ENCODE results near the gene PLIN4.
A peak's percentile ranks its signal among the peaks of the same experiment; 100 is the strongest.

PLIN4 gene

GRCh38 chr19:4556597-4557127, 38.4 kb upstream of the PLIN4 start:
- no peaks in the 10 kb centered on the region; the same call in 1 of the 2 replicates for H3K27me3 ChIP-seq (ENCODE audit: control insufficient read depth, insufficient read depth, low read length)
- no peak overlapping the region for H3K27ac ChIP-seq (ENCODE audit: low read depth, low read length)
- peaks cover 37% of the 10 kb centered on the region for H3K36me3 ChIP-seq (ENCODE audit: control insufficient read depth, insufficient read depth, low read length)
- peaks cover 2% of the 10 kb centered on the region; the same call in 1 of the 2 replicates for H3K4me1 ChIP-seq (ENCODE audit: control insufficient read depth, insufficient read depth, low read length)
- H3K4me3 ChIP-seq (ENCODE audit: low read depth, low read length), result peak overlapping the region; percentile 48; the same call in 1 of the 2 replicates
- no peak overlapping the region for H3K9ac ChIP-seq (ENCODE audit: low read length)
- H3K9me3 ChIP-seq (ENCODE audit: control insufficient read depth, insufficient read depth, low read depth, low read length), result no peaks in the 10 kb centered on the region

- Histone ChIP-seq H3K4me1 (ENCODE audit: control insufficient read depth, insufficient read depth, low read length) (peaks cover 2% of the 10 kb centered on the region; the same call in 1 of the 2 replicates), H3K9ac (ENCODE audit: low read length) (no peak overlapping the region), H3K27ac (ENCODE audit: low read depth, low read length) (no peak overlapping the region), H3K36me3 (ENCODE audit: control insufficient read depth, insufficient read depth, low read length) (peaks cover 38% of the 10 kb centered on the region), H3K9me3 (ENCODE audit: control insufficient read depth, insufficient read depth, low read depth, low read length) (no peaks in the 10 kb centered on the region), H3K27me3 (ENCODE audit: control insufficient read depth, insufficient read depth, low read length) (no peaks in the 10 kb centered on the region; the same call in 1 of the 2 replicates), H3K4me3 (ENCODE audit: low read depth, low read length) (peak overlapping the region; percentile 48)
These were observed 37.6 kb upstream of the PLIN4 start for GRCh38 chr19:4555657-4556561.

GRCh38 chr19:4554717-4555116, 36.4 kb upstream of the PLIN4 start:
- H3K9me3 ChIP-seq (ENCODE audit: control insufficient read depth, insufficient read depth, low read depth, low read length), result no peaks in the 10 kb centered on the region
- no peaks in the 10 kb centered on the region; the same call in 1 of the 2 replicates for H3K27me3 ChIP-seq (ENCODE audit: control insufficient read depth, insufficient read depth, low read length)
- H3K4me1 ChIP-seq (ENCODE audit: control insufficient read depth, insufficient read depth, low read length), result peaks cover 2% of the 10 kb centered on the region; the same call in 1 of the 2 replicates
- no peak overlapping the region for H3K9ac ChIP-seq (ENCODE audit: low read length)
- no peak overlapping the region for H3K4me3 ChIP-seq (ENCODE audit: low read depth, low read length)
- H3K36me3 ChIP-seq (ENCODE audit: control insufficient read depth, insufficient read depth, low read length), result peaks cover 49% of the 10 kb centered on the region
- no peak overlapping the region for H3K27ac ChIP-seq (ENCODE audit: low read depth, low read length)

GRCh38 chr19:4553775-4554174, 35.5 kb upstream of the PLIN4 start:
- Histone ChIP-seq H3K9ac (ENCODE audit: low read length) (no peak overlapping the region), H3K36me3 (ENCODE audit: control insufficient read depth, insufficient read depth, low read length) (peaks cover 49% of the 10 kb centered on the region), H3K27ac (ENCODE audit: low read depth, low read length) (no peak overlapping the region), H3K9me3 (ENCODE audit: control insufficient read depth, insufficient read depth, low read depth, low read length) (no peaks in the 10 kb centered on the region), H3K4me3 (ENCODE audit: low read depth, low read length) (no peak overlapping the region), H3K27me3 (ENCODE audit: control insufficient read depth, insufficient read depth, low read length) (no peaks in the 10 kb centered on the region; the same call in 1 of the 2 replicates), H3K4me1 (ENCODE audit: control insufficient read depth, insufficient read depth, low read length) (peaks cover 2% of the 10 kb centered on the region; the same call in 1 of the 2 replicates)

GRCh38 chr19:4553092-4553695, 34.9 kb upstream of the PLIN4 start:
- H3K27ac ChIP-seq (ENCODE audit: low read depth, low read length), result no peak overlapping the region
- no peaks in the 10 kb centered on the region; the same call in 1 of the 2 replicates for H3K27me3 ChIP-seq (ENCODE audit: control insufficient read depth, insufficient read depth, low read length)
- no peaks in the 10 kb centered on the region for H3K9me3 ChIP-seq (ENCODE audit: control insufficient read depth, insufficient read depth, low read depth, low read length)
- no peak overlapping the region for H3K9ac ChIP-seq (ENCODE audit: low read length)
- peaks cover 2% of the 10 kb centered on the region; the same call in 1 of the 2 replicates for H3K4me1 ChIP-seq (ENCODE audit: control insufficient read depth, insufficient read depth, low read length)
- peaks cover 55% of the 10 kb centered on the region for H3K36me3 ChIP-seq (ENCODE audit: control insufficient read depth, insufficient read depth, low read length)
- no peak overlapping the region for H3K4me3 ChIP-seq (ENCODE audit: low read depth, low read length)

GRCh38 chr19:4552525-4552819, 34.2 kb upstream of the PLIN4 start:
- Histone ChIP-seq H3K27me3 (ENCODE audit: control insufficient read depth, insufficient read depth, low read length) (no peaks in the 10 kb centered on the region; the same call in 1 of the 2 replicates), H3K9me3 (ENCODE audit: control insufficient read depth, insufficient read depth, low read depth, low read length) (no peaks in the 10 kb centered on the region), H3K4me3 (ENCODE audit: low read depth, low read length) (no peak overlapping the region), H3K36me3 (ENCODE audit: control insufficient read depth, insufficient read depth, low read length) (peaks cover 62% of the 10 kb centered on the region), H3K27ac (ENCODE audit: low read depth, low read length) (no peak overlapping the region), H3K9ac (ENCODE audit: low read length) (no peak overlapping the region), H3K4me1 (ENCODE audit: control insufficient read depth, insufficient read depth, low read length) (peaks cover 2% of the 10 kb centered on the region; the same call in 1 of the 2 replicates)

GRCh38 chr19:4550479-4551050, 32.3 kb upstream of the PLIN4 start:
- Histone ChIP-seq H3K4me3 (ENCODE audit: low read depth, low read length) (no peak overlapping the region), H3K27ac (ENCODE audit: low read depth, low read length) (no peak overlapping the region), H3K9ac (ENCODE audit: low read length) (no peak overlapping the region), H3K9me3 (ENCODE audit: control insufficient read depth, insufficient read depth, low read depth, low read length) (no peaks in the 10 kb centered on the region), H3K27me3 (ENCODE audit: control insufficient read depth, insufficient read depth, low read length) (no peaks in the 10 kb centered on the region), H3K36me3 (ENCODE audit: control insufficient read depth, insufficient read depth, low read length) (peaks cover 66% of the 10 kb centered on the region), H3K4me1 (ENCODE audit: control insufficient read depth, insufficient read depth, low read length) (no peaks in the 10 kb centered on the region)

- peaks cover 62% of the 10 kb centered on the region for H3K36me3 ChIP-seq (ENCODE audit: control insufficient read depth, insufficient read depth, low read length)
- H3K4me1 ChIP-seq (ENCODE audit: control insufficient read depth, insufficient read depth, low read length), result no peaks in the 10 kb centered on the region
- no peaks in the 10 kb centered on the region for H3K9me3 ChIP-seq (ENCODE audit: control insufficient read depth, insufficient read depth, low read depth, low read length)
- H3K27ac ChIP-seq (ENCODE audit: low read depth, low read length), result no peak overlapping the region
- H3K4me3 ChIP-seq (ENCODE audit: low read depth, low read length), result no peak overlapping the region
- H3K27me3 ChIP-seq (ENCODE audit: control insufficient read depth, insufficient read depth, low read length), result no peaks in the 10 kb centered on the region
- no peak overlapping the region for H3K9ac ChIP-seq (ENCODE audit: low read length)
These were observed 31.7 kb upstream of the PLIN4 start for GRCh38 chr19:4550018-4550417.

- Histone ChIP-seq H3K36me3 (ENCODE audit: control insufficient read depth, insufficient read depth, low read length) (peaks cover 46% of the 10 kb centered on the region), H3K9me3 (ENCODE audit: control insufficient read depth, insufficient read depth, low read depth, low read length) (no peaks in the 10 kb centered on the region), H3K4me1 (ENCODE audit: control insufficient read depth, insufficient read depth, low read length) (no peaks in the 10 kb centered on the region), H3K27me3 (ENCODE audit: control insufficient read depth, insufficient read depth, low read length) (no peaks in the 10 kb centered on the region), H3K27ac (ENCODE audit: low read depth, low read length) (no peak overlapping the region), H3K4me3 (ENCODE audit: low read depth, low read length) (no peak overlapping the region), H3K9ac (ENCODE audit: low read length) (no peak overlapping the region)
These were observed 29.9 kb upstream of the PLIN4 start for GRCh38 chr19:4548238-4548584.

- H3K27ac ChIP-seq (ENCODE audit: low read depth, low read length), result no peak overlapping the region
- H3K4me3 ChIP-seq (ENCODE audit: low read depth, low read length), result no peak overlapping the region
- peaks cover 40% of the 10 kb centered on the region for H3K36me3 ChIP-seq (ENCODE audit: control insufficient read depth, insufficient read depth, low read length)
- H3K4me1 ChIP-seq (ENCODE audit: control insufficient read depth, insufficient read depth, low read length), result no peaks in the 10 kb centered on the region
- H3K27me3 ChIP-seq (ENCODE audit: control insufficient read depth, insufficient read depth, low read length), result no peaks in the 10 kb centered on the region
- H3K9ac ChIP-seq (ENCODE audit: low read length), result no peak overlapping the region
- H3K9me3 ChIP-seq (ENCODE audit: control insufficient read depth, insufficient read depth, low read depth, low read length), result no peaks in the 10 kb centered on the region
These were observed 29.3 kb upstream of the PLIN4 start for GRCh38 chr19:4547303-4548237.

All from HUES6 (cell line).